Stromal cell of bone marrow (primary cell): ENCODE data around the gene PARD6A.

Experiments
- DNase-seq: peaks from one replicate; pipeline ENCODE4 v3.0.0-alpha.2; 2012; ENCODE audit warnings: low read depth

Gene PARD6A, protein sequence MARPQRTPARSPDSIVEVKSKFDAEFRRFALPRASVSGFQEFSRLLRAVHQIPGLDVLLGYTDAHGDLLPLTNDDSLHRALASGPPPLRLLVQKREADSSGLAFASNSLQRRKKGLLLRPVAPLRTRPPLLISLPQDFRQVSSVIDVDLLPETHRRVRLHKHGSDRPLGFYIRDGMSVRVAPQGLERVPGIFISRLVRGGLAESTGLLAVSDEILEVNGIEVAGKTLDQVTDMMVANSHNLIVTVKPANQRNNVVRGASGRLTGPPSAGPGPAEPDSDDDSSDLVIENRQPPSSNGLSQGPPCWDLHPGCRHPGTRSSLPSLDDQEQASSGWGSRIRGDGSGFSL

DNA sequence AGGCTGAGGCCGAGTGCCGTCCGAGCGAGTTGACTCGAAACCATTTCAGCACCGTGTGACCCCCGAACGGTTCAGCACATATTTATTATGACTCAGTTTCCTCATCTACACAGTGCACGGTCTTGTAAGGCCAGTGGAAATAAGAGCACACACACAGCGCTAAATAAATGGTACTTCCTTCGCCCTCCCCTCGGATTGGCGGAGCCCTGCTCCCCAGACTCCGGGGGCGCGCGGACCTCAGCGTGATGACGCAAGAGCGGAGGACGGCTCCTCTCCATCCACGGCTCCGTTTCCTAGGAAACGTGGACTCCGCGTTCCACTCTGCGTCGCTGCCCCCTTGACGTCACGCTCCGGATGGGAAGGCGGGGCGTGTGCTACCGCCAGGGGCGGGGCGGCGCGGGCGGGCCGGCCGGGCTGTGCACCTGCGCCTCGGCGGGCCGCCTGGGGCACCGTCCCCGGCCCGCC lies at the start of gene PARD6A:
TSS of gene PARD6A (plus strand) at position 397 of the 465 bp plus-strand sequence. CDS start 79 bp downstream, outside the sequence.
- peak; percentile 95 for DNase-seq

- no peak for DNase-seq
Observed at GRCh38 chr16:67613808-67614207, 47.0 kb upstream of the PARD6A start.

DNA sequence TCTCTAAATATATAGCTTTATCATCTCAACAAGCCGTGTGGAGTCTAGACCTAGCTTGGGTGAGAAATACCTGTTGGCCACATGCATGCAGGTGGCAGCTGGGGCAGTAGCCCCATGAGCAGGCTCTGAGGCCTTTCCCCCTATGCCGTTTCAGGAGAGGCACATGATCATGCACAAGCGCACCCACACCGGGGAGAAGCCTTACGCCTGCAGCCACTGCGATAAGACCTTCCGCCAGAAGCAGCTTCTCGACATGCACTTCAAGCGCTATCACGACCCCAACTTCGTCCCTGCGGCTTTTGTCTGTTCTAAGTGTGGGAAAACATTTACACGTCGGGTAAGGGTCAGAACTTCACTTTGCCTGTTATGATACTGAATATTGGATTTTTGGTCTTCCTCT lies 32.5 kb upstream of the PARD6A start:
- DNase-seq: no peak

DNA sequence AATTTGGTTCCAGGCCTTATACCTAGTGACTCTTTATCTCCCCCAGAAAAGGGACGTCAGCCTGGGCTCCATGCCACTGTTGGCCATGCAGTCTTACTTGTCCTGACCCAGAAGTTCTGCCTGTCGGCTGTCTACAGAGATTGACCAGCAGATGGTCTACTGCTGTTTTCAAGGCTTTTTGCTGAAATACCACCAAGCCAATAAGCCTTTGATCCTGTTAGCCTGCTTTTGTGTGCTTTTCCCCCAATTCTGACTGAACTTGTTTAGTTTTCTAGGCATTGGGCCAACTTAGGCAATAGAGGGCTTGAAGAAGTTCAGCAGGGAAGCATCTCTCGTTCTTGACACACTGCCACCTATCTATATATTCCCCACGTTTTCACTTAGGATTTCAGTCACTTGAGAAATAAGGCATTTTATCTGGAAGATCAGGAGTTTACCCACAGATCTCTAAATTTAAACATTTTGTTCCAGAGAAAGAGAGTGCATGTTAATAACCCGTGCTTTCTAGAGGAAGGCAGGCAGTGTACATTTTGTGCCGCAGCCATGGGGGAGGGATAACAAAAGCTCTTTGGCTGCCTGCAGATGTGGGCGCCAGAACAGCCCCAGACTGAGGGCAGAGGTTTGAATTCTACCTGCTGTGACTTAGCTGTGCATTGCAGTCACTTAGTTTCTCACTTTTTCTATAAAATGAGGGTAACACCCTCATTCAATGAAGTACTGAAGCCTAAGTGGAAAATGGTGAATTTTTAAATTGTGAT lies 28.2 kb upstream of the PARD6A start:
- no peak for DNase-seq

- no peak for DNase-seq
Observed at GRCh38 chr16:67636713-67637112, 24.0 kb upstream of the PARD6A start.

- DNase-seq: no peak
Observed at GRCh38 chr16:67637625-67638024, 23.1 kb upstream of the PARD6A start.

DNA sequence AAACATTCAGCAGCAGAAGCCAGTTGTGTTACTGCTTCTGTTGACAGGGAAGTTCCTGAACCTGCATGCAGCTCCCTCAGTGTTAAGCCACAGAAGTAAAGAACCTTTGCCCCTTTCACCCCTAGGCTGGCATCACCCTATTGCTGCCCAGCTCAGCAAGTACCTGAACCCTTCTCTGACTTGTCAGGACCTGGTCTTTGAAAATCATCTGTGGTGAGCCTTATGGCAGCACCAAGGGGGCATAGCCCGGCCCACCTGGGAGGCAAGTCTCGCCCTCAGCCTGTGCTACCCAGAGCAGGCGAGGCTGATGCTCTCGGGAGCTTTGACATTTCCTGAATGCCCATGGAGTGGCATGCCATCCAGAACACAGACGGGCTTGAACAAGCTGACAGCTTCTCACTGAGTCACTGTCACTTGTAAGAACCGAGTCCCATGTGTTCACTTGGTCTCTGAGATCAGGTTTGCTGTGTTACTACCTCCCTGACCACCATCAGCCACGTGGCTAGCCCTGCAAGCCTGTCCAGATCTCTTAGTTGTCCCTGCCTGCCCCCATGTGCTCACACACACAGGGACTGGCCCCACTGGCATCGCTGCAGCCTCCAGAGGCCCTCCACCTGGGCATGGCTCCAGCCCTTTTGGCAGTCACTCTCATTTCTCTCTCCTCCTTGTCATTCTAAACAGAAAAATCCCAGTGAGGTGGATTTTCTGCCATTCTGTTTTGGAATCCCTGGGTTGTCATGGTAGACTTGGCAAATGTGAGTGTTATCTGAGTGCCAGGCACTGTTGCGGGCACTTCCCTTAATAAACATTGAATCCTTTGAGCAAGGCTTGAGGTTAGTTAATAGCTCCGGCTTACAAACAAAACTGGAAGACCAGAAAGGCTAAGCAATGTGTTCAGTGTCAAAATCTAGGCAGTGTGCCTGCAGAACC lies 18.7 kb upstream of the PARD6A start:
- DNase-seq: peak; percentile 22

DNA sequence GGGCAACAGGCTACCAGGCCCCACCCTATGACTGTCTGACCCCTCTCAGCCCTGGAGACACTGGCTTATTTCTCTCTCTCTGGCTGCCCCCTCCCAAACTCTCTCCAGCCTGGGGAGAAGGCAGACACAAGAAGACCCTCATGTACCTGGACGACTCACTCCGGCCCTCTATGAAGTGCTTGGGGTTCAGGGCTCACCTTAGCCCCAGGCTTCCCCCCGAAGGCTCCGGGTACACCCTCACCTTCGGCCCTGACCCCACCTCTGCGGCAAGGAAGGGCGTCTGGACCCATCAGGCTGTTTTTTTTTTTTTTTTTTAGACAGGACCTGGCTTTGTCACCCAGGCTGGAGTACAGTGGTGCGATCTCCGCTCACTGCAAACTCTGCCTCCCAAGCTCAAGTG lies 16.7 kb upstream of the PARD6A start:
- no peak for DNase-seq

- DNase-seq: no peak
Observed at GRCh38 chr16:67645397-67646121, 15.2 kb upstream of the PARD6A start.

GRCh38 chr16:67647111-67647651 lies 13.6 kb upstream of the PARD6A start:
- DNase-seq: no peak

DNA sequence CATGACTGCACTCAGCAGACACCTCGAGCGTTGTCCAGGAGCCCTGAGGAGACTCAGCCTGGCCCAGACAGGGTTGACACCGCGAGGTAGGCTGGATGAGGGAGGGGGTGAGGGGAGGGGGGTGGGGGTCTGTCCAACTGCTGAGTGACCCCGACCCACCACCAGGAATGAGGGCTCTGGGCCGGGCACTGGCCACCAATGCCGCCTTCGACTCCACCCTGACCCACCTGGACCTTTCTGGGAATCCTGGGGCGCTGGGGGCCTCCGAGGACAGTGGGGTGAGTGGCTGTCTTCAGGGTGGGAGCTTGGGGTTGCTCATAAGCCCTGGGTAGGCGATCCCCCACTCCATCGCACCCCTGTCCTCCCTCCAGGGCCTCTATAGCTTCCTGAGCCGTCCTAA lies 13.1 kb upstream of the PARD6A start:
- DNase-seq: no peak

DNA sequence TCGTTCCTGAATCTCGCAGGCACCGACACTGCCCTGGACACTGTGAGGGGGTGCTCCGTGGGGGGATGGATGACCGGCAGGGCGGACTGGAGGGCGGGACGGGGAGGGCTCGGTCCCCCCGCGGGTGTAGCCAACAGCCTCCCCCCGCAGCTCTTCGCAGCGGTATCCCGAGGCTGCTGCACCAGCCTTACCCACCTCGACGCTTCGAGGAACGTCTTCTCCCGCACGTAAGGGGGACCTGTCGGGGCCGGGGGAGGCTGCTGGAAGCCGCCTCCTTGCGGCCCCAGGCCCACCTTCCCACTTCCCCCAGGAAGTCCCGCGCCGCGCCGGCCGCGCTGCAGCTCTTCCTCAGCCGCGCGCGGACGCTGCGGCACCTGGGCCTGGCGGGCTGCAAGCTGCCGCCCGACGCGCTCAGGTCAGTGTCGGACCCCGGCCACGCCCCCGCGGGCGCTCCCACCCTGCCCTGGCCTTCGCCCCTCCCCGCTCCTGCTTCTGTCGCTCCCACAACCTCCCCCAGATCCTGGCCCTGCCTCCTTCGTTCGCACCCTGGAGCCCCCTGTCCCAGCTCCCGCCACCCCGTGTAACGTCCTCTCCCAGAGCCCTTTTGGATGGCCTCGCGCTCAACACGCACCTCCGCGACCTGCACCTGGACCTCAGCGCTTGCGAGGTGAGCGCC lies 12.5 kb upstream of the PARD6A start:
- no peak for DNase-seq

DNA sequence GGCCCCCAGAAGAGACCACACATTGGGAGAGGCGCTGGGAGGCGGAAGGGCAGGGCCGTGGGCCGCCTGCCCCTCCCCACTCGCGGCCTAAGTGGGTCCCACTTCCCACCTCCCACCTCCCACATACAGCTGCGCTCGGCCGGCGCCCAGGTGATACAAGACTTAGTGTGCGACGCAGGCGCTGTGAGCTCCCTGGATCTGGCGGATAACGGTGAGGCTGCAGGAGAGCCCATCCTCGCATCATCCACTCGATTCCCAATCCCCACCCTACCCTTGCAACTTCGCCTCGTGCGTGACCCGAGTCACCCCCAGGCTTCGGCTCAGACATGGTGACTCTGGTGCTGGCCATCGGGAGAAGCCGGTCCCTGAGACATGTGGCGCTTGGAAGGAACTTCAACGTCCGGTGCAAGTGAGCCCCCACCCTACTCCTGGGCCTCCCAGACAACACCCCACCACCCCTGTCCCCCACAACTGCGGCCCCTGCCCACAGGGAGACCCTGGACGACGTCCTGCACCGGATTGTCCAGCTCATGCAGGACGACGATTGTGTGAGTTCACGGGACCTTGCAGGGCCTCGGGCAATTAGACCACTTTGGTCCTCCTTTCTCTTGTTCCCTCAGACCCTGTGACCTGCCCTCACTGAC lies 11.9 kb upstream of the PARD6A start:
- no peak for DNase-seq

DNA sequence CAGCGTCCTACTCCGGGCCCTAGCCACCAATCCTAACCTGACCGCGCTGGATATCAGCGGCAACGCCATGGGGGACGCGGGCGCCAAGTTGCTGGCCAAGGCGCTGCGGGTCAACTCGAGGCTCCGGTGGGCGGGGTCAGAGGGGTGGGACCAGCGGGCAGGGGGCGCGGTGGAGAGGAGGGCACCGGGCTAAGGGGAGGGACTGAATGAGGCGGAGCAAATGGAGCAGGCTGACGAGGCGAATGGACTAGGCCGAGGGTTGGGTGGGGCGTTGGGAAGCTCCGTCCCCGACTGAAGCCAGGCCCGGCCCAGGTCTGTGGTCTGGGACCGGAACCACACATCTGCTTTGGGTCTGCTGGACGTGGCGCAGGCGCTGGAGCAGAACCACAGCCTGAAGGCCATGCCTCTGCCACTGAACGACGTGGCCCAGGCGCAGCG lies 11.2 kb upstream of the PARD6A start:
- no peak for DNase-seq

- no peak for DNase-seq
Observed at GRCh38 chr16:67650023-67650422, 10.7 kb upstream of the PARD6A start.

GRCh38 chr16:67651039-67651438 lies 9.7 kb upstream of the PARD6A start:
- no peak for DNase-seq

- no peak for DNase-seq
Observed at GRCh38 chr16:67651847-67652246, 8.9 kb upstream of the PARD6A start.

- DNase-seq: no peak
Observed at GRCh38 chr16:67652578-67653127, 8.1 kb upstream of the PARD6A start.

GRCh38 chr16:67653128-67653788 lies 7.5 kb upstream of the PARD6A start:
- DNase-seq: no peak
